Measurements from ENCODE around the gene NXNL2.

Gene NXNL2

GRCh38 chr9:88553350-88553749 is 18.4 kb downstream of the NXNL2 start:
- peaks cover 2% of the 10 kb centered on the region for H3K27me3 ChIP-seq (ENCODE audit: control insufficient read depth, insufficient read depth, low read length)
- H3K9ac ChIP-seq (ENCODE audit: low read depth, low read length), result no peak overlapping the region
- H3K36me3 ChIP-seq (ENCODE audit: control insufficient read depth, insufficient read depth, low read length), result no peaks in the 10 kb centered on the region
- no peaks in the 10 kb centered on the region for H3K9me3 ChIP-seq (ENCODE audit: control insufficient read depth, insufficient read depth, low read length)
- H3K4me3 ChIP-seq (ENCODE audit: low read depth, low read length), result no peak overlapping the region
- peaks cover 17% of the 10 kb centered on the region for H3K4me1 ChIP-seq (ENCODE audit: control insufficient read depth, insufficient read depth, low read length)
- H3K27ac ChIP-seq (ENCODE audit: low read depth, low read length), result no peak overlapping the region

DNA sequence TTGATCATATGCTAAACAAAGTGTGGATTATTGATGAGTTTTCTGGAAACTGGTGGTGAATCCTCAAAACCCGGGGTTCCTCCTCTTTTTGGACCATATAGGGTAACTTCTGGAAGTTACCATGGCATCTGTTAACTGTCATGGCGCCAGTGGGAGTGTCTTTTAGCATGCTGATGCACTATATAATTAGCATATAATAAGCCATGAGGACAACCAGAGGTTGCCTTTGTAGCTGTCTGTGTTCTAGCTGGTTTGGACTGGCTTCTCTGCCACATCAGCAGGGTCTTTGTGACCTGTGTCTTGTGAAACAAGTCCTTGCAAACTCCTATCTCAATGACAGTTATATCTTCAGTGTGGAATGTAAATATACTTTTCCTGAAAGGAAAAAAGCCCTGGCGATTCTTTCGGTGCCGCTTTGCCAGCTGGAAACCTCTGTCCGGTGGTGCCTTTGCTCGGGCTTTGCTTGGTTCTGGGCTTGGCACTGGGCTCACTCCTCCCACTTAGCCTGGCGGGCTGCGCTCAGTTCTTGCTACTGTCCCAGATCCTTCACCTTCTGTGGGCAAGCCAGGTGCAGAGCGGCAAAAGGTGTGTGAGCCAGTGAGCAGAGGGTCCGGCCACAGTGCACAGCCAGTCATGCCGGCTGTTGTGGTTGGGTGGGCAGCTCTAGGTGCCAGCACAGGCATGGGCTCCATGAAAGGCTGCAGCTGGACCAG is 20.4 kb downstream of the NXNL2 start:
- Histone ChIP-seq H3K9me3 (ENCODE audit: control insufficient read depth, insufficient read depth, low read length) (no peaks in the 10 kb centered on the region), H3K36me3 (ENCODE audit: control insufficient read depth, insufficient read depth, low read length) (no peaks in the 10 kb centered on the region), H3K27ac (ENCODE audit: low read depth, low read length) (no peak overlapping the region), H3K27me3 (ENCODE audit: control insufficient read depth, insufficient read depth, low read length) (no peaks in the 10 kb centered on the region), H3K4me3 (ENCODE audit: low read depth, low read length) (no peak overlapping the region), H3K9ac (ENCODE audit: low read depth, low read length) (no peak overlapping the region), H3K4me1 (ENCODE audit: control insufficient read depth, insufficient read depth, low read length) (peaks cover 17% of the 10 kb centered on the region)

DNA sequence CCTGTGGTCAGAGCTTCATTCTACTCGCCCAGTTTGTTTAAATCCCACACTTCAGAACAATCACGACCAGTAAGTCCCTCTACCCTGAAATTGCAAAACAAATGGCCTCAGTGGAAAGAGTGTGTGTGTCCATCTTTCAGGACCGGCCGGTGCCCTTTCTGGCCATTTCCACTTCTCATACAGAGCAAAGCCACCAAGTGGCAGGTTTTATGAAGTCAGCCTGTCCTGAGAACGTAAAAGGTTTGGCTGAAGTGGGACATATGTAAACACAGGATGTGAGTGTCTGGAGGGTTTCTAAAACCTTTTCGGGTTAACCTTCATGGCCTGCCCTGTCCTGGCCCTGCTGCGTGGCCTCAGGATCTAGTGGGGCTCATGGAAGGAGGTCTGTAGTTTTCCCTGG is 24.7 kb downstream of the NXNL2 start:
- Histone ChIP-seq H3K9ac (ENCODE audit: low read depth, low read length) (no peak overlapping the region), H3K27me3 (ENCODE audit: control insufficient read depth, insufficient read depth, low read length) (no peaks in the 10 kb centered on the region), H3K36me3 (ENCODE audit: control insufficient read depth, insufficient read depth, low read length) (no peaks in the 10 kb centered on the region), H3K9me3 (ENCODE audit: control insufficient read depth, insufficient read depth, low read length) (no peaks in the 10 kb centered on the region), H3K27ac (ENCODE audit: low read depth, low read length) (no peak overlapping the region), H3K4me1 (ENCODE audit: control insufficient read depth, insufficient read depth, low read length) (no peaks in the 10 kb centered on the region), H3K4me3 (ENCODE audit: low read depth, low read length) (no peak overlapping the region)

DNA sequence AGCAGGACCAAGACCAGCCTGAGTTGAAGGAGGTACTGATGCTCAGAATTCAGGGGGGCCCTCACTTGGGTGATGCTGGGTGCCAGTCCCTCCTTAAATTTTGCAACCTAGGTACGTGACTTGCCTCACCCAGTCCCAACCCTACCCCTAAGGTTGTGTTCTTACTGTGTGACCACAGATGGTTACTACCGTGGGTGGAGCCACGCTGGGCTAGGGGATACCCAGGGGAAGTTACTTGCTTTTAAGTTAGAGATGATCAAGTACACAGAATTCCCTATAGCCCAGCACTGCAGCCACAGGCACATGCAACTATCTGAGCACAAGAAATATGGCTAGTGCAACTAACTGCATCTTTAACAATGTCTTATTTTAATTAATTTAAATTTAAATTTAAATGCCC is 32.9 kb downstream of the NXNL2 start:
- no peaks in the 10 kb centered on the region for H3K36me3 ChIP-seq (ENCODE audit: control insufficient read depth, insufficient read depth, low read length)
- H3K9me3 ChIP-seq (ENCODE audit: control insufficient read depth, insufficient read depth, low read length), result no peaks in the 10 kb centered on the region
- no peak overlapping the region for H3K9ac ChIP-seq (ENCODE audit: low read depth, low read length)
- no peaks in the 10 kb centered on the region for H3K27me3 ChIP-seq (ENCODE audit: control insufficient read depth, insufficient read depth, low read length)
- no peak overlapping the region for H3K27ac ChIP-seq (ENCODE audit: low read depth, low read length)
- H3K4me3 ChIP-seq (ENCODE audit: low read depth, low read length), result no peak overlapping the region
- H3K4me1 ChIP-seq (ENCODE audit: control insufficient read depth, insufficient read depth, low read length), result no peaks in the 10 kb centered on the region

DNA sequence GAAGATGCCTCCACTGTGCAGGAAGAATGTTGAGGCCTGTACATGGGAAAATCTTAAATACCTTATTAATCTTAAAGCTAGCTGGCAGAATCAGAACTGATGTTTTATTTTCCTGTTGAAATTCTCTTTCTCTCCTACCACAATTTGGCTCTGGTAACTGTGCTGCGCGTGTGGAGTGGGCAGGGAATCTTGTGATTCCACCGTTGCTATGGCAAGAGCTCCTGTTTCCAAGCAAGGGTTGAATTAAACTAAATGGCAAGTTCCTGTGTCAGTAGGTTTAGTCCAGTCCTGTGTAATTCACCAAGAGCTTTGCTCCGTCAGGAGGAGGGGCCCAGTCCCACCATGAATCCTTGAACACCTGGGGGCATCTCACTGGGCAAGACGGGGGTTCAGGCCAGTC is 36.4 kb downstream of the NXNL2 start:
- no peaks in the 10 kb centered on the region for H3K9me3 ChIP-seq (ENCODE audit: control insufficient read depth, insufficient read depth, low read length)
- no peak overlapping the region for H3K27ac ChIP-seq (ENCODE audit: low read depth, low read length)
- H3K4me3 ChIP-seq (ENCODE audit: low read depth, low read length), result no peak overlapping the region
- H3K4me1 ChIP-seq (ENCODE audit: control insufficient read depth, insufficient read depth, low read length), result no peaks in the 10 kb centered on the region
- H3K9ac ChIP-seq (ENCODE audit: low read depth, low read length), result no peak overlapping the region
- no peaks in the 10 kb centered on the region for H3K36me3 ChIP-seq (ENCODE audit: control insufficient read depth, insufficient read depth, low read length)
- H3K27me3 ChIP-seq (ENCODE audit: control insufficient read depth, insufficient read depth, low read length), result no peaks in the 10 kb centered on the region

- Histone ChIP-seq H3K36me3 (ENCODE audit: control insufficient read depth, insufficient read depth, low read length) (no peaks in the 10 kb centered on the region), H3K4me1 (ENCODE audit: control insufficient read depth, insufficient read depth, low read length) (no peaks in the 10 kb centered on the region), H3K9ac (ENCODE audit: low read depth, low read length) (no peak overlapping the region)
Measured at GRCh38 chr9:88572684-88573083, 37.7 kb downstream of the NXNL2 start.

DNA sequence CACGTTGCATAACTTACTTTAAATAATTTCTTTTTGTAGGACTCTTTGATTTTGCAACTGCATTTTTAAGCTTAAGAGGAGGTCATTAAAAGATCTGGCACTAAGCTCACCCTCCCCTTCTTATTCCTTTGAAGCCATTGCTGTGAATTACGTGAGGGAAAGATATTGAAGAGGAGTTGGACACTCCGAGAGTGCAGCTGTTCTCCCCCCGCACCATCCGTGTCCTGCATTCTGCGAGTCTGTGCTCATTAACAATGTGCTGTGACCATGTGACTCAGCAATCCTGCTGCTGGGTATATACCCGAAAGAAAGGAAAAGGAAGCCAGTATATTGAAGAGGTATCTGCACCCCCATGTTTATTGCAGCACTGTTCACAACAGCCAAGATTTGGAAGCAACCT is 40.0 kb downstream of the NXNL2 start:
- H3K4me1 ChIP-seq (ENCODE audit: control insufficient read depth, insufficient read depth, low read length), result no peaks in the 10 kb centered on the region
- no peaks in the 10 kb centered on the region for H3K36me3 ChIP-seq (ENCODE audit: control insufficient read depth, insufficient read depth, low read length)
- H3K9ac ChIP-seq (ENCODE audit: low read depth, low read length), result no peak overlapping the region
- no peak overlapping the region for H3K27ac ChIP-seq (ENCODE audit: low read depth, low read length)
- H3K4me3 ChIP-seq (ENCODE audit: low read depth, low read length), result no peak overlapping the region
- no peaks in the 10 kb centered on the region for H3K27me3 ChIP-seq (ENCODE audit: control insufficient read depth, insufficient read depth, low read length)
- no peaks in the 10 kb centered on the region for H3K9me3 ChIP-seq (ENCODE audit: control insufficient read depth, insufficient read depth, low read length)

More at GRCh38 chr9:88572684-88573083, 37.7 kb downstream of the NXNL2 start:
- H3K9me3 ChIP-seq (ENCODE audit: control insufficient read depth, insufficient read depth, low read length), result no peaks in the 10 kb centered on the region
- H3K27ac ChIP-seq (ENCODE audit: low read depth, low read length), result no peak overlapping the region
- H3K4me3 ChIP-seq (ENCODE audit: low read depth, low read length), result no peak overlapping the region
- H3K27me3 ChIP-seq (ENCODE audit: control insufficient read depth, insufficient read depth, low read length), result no peaks in the 10 kb centered on the region

GRCh38 chr9:88577256-88578120 is 42.5 kb downstream of the NXNL2 start:
- Histone ChIP-seq H3K4me3 (ENCODE audit: low read depth, low read length) (no peak overlapping the region), H3K4me1 (ENCODE audit: control insufficient read depth, insufficient read depth, low read length) (no peaks in the 10 kb centered on the region), H3K27ac (ENCODE audit: low read depth, low read length) (no peak overlapping the region), H3K9ac (ENCODE audit: low read depth, low read length) (no peak overlapping the region), H3K36me3 (ENCODE audit: control insufficient read depth, insufficient read depth, low read length) (no peaks in the 10 kb centered on the region), H3K27me3 (ENCODE audit: control insufficient read depth, insufficient read depth, low read length) (no peaks in the 10 kb centered on the region), H3K9me3 (ENCODE audit: control insufficient read depth, insufficient read depth, low read length) (no peaks in the 10 kb centered on the region)

- no peak overlapping the region for H3K9ac ChIP-seq (ENCODE audit: low read depth, low read length)
- no peaks in the 10 kb centered on the region for H3K9me3 ChIP-seq (ENCODE audit: control insufficient read depth, insufficient read depth, low read length)
- no peak overlapping the region for H3K27ac ChIP-seq (ENCODE audit: low read depth, low read length)
- H3K4me3 ChIP-seq (ENCODE audit: low read depth, low read length), result no peak overlapping the region
- H3K36me3 ChIP-seq (ENCODE audit: control insufficient read depth, insufficient read depth, low read length), result no peaks in the 10 kb centered on the region
- H3K4me1 ChIP-seq (ENCODE audit: control insufficient read depth, insufficient read depth, low read length), result no peaks in the 10 kb centered on the region
- no peaks in the 10 kb centered on the region for H3K27me3 ChIP-seq (ENCODE audit: control insufficient read depth, insufficient read depth, low read length)
Measured at GRCh38 chr9:88578121-88579049, 43.4 kb downstream of the NXNL2 start.

- Histone ChIP-seq H3K36me3 (ENCODE audit: control insufficient read depth, insufficient read depth, low read length) (no peaks in the 10 kb centered on the region), H3K9ac (ENCODE audit: low read depth, low read length) (no peak overlapping the region), H3K27ac (ENCODE audit: low read depth, low read length) (no peak overlapping the region), H3K27me3 (ENCODE audit: control insufficient read depth, insufficient read depth, low read length) (no peaks in the 10 kb centered on the region), H3K9me3 (ENCODE audit: control insufficient read depth, insufficient read depth, low read length) (no peaks in the 10 kb centered on the region), H3K4me1 (ENCODE audit: control insufficient read depth, insufficient read depth, low read length) (no peaks in the 10 kb centered on the region), H3K4me3 (ENCODE audit: low read depth, low read length) (no peak overlapping the region)
Measured at GRCh38 chr9:88579050-88579715, 44.2 kb downstream of the NXNL2 start.

Data from HUES48 (cell line).